Activated CD4-positive, alpha-beta T cell treated with anti-CD3 and anti-CD28 coated beads, Interleukin-2, amount 10 ng/mL, durations not matched to agents 24 days and 14 days (primary cell): ENCODE results near the gene PSMG2. TPM values are rescaled to one million over a fixed set of nuclear protein-coding genes. Genes with fewer than 3 reads are reported as not detected.
"Not testable (repeated sequence)": the region's sequence is repeated elsewhere in the genome, so short reads cannot be mapped to it uniquely, and the experiment has no call there.

Source experiments
- DNase-seq: peaks from one replicate; pipeline ENCODE4 v3.0.0; 2022
- H3K27ac Mint-ChIP-seq: one replicate; pipeline ENCODE4 v1.8.0; 2022; ENCODE audit warnings: mild to moderate bottlenecking, mixed read lengths
- H3K27me3 Mint-ChIP-seq: one replicate; pipeline ENCODE4 v1.8.0; 2022; ENCODE audit warnings: mixed read lengths
- H3K36me3 Mint-ChIP-seq: one replicate; pipeline ENCODE4 v1.8.0; 2022; ENCODE audit warnings: low read depth, mild to moderate bottlenecking, mixed read lengths
- H3K4me1 Mint-ChIP-seq: one replicate; pipeline ENCODE4 v1.8.0; 2021; ENCODE audit warnings: mixed read lengths
- H3K4me3 Mint-ChIP-seq: one replicate; pipeline ENCODE4 v1.8.0; 2022; ENCODE audit warnings: mild to moderate bottlenecking, moderate library complexity, mixed read lengths
- H3K9me3 Mint-ChIP-seq: one replicate; pipeline ENCODE4 v1.8.0; 2021; ENCODE audit warnings: mixed read lengths
- intact Hi-C: fragments of 100-400 bp; cut with micrococcal nuclease; formaldehyde crosslinking; loops from one replicate; pipeline ENCODE4 v1.15.1; 2023
- total RNA-seq: library from RNA; stranded (reverse); gene quantifications from 2 replicates; pipeline ENCODE4 v1.2.3, GENCODE V29; 2022

Gene PSMG2
- total RNA-seq, 1 donor from 2014 or later: 109 TPM

DNA sequence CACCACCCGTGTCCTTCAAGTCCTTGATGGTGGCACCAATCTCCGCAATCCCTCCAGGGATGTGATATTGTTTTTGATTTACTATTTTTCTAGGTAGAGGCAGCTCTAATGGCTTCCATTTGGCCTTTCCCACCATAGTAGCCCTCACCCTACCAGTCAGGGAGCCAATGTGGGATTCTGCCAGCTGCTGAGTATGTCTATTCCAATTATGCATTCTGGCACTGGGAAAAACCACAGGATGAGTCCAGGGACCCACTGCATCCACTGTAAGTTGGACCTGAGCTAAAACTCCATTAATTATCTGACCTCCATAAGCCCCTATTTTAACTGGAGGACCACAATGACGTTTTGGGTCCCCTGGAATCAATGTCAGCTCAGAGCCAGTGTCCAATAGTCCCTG lies 55.7 kb downstream of the PSMG2 start:
- intact Hi-C loops: not testable (repeated sequence)

DNA sequence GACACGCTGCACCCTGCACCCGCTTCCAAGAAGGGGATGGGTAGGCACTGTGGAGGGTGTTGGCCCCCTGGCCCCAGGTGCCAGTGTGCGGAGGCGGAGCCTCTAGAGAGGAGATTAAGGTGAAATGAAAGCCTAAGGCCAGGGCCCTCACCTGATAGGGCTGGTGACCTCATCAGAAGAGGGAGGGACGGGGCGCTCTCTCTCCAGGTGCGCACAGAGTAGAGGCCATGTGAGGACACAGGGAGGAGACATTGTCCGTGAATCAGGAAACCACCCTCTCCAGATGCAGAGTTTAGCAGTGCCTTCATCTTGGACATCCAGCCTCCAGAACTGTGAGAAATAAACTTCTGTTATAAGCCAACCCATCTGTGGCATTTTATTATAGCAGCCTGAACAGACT lies 62.3 kb downstream of the PSMG2 start:
- H3K27ac Mint-ChIP-seq: no peak overlapping the region
- no peak overlapping the region for H3K4me3 Mint-ChIP-seq
- H3K4me1 Mint-ChIP-seq: peaks cover 2% of the 10 kb centered on the region
- intact Hi-C loops: no loop called here
- no peaks in the 10 kb centered on the region for H3K27me3 Mint-ChIP-seq
- H3K9me3 Mint-ChIP-seq: no peaks in the 10 kb centered on the region
- no peak for DNase-seq
- peaks cover 4% of the 10 kb centered on the region for H3K36me3 Mint-ChIP-seq

More for the DNA sequence above, 55.7 kb downstream of the PSMG2 start:
- not testable (repeated sequence) for H3K36me3 Mint-ChIP-seq, H3K27ac Mint-ChIP-seq, H3K4me3 Mint-ChIP-seq, H3K4me1 Mint-ChIP-seq, DNase-seq, H3K27me3 Mint-ChIP-seq, H3K9me3 Mint-ChIP-seq

DNA sequence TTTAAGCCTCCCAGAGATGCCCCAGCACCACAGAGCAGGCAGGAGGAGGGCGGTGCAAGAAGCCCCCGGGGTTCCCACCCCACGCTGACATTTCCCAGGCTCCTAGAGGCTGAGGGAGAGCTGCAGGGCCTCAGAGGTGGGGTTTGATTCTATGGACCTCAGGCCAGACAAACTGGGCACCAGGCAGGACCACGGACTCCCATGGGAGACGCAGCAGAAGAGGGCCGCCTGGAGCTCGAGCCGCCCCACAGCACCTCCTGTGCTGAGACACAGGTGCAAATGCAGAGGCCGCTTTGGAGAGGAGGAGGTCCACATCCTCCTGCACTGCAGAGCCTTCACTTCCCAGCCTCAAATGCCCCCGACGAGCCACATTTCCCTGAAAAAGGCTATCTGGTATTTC lies 62.7 kb downstream of the PSMG2 start:
- H3K27me3 Mint-ChIP-seq: no peaks in the 10 kb centered on the region
- no peak overlapping the region for H3K4me3 Mint-ChIP-seq
- DNase-seq: no peak
- no peak overlapping the region for H3K27ac Mint-ChIP-seq
- H3K9me3 Mint-ChIP-seq: no peaks in the 10 kb centered on the region
- H3K36me3 Mint-ChIP-seq: peaks cover 4% of the 10 kb centered on the region
- intact Hi-C loops: no loop called here
- H3K4me1 Mint-ChIP-seq: peaks cover 2% of the 10 kb centered on the region

DNA sequence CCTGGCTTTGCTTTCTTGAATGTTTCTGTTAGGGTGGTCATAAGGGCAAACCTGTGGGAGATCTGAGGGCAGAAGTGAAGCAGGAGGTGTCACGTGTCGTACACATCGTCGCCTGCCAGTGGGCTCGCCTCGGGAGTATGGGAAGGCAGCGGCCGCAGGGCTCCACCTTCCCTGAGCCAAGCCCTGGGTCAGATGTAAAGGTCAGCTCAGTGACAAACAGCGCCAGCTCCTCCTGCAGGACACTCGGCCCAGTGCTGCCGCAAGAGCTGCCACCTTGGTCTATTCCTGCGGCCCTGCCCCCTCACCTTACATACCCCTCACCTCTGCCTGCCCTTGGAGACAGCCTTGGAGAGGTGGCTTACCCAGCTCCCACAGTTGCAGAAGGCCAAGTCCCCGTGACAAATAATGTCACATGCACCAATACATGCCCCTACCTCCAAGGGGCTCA lies 64.2 kb downstream of the PSMG2 start:
- H3K36me3 Mint-ChIP-seq: peaks cover 5% of the 10 kb centered on the region
- no peaks in the 10 kb centered on the region for H3K9me3 Mint-ChIP-seq
- H3K4me3 Mint-ChIP-seq: no peak overlapping the region
- no peak overlapping the region for H3K27ac Mint-ChIP-seq
- peaks cover 2% of the 10 kb centered on the region for H3K4me1 Mint-ChIP-seq
- intact Hi-C loops: no loop called here
- no peak for DNase-seq
- no peaks in the 10 kb centered on the region for H3K27me3 Mint-ChIP-seq

DNA sequence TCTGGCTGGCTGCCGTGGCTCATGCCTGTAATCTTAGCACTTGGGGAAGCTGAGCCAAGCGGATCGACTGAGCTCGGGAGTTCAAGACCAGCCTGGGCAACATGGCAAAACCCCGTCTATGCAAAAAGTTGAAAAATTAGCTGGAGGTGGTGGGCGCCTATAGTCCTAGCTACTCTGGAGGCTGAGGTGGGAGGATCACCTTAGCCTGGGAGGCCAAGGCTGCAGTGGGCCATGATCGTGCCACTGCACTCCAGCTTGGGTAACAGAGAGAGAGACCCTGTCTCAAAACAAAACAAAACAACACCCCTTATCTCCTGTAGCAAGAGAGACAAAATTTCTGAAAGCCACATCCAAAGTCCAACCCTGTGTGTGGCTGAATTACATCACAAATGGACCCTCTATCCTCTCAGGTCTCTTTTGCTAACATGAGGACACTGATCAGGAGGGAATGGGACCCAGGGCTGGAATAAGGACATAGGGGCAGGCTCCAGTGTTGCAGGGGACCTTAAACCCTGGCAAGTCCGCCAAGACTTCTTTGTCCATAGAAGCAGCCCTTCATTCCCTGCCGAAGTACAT lies 64.8 kb downstream of the PSMG2 start:
- no peak for DNase-seq
- intact Hi-C loops: no loop called here
- Mint-ChIP-seq H3K27ac (no peak overlapping the region), H3K4me1 (peaks cover 2% of the 10 kb centered on the region), H3K9me3 (no peaks in the 10 kb centered on the region), H3K27me3 (no peaks in the 10 kb centered on the region), H3K36me3 (peaks cover 6% of the 10 kb centered on the region), H3K4me3 (no peak overlapping the region)

DNA sequence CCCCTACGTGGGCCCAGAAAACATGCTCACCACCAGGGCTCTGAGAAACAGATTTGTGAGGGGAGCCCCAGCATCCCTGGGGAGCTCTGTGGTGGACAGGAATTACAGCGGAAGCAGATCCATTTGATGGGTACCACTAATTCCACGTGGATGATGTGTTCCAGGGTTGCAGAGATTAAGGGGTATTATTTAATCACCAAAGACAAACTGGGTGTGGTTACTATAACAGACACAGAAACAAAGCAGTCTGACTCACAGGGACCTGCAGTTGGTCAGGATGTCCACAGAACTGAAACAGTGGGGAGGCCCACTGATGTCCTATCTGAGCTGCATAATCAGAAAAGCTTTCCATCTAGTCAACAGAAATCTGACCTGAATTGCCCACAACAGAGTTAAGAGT lies 65.8 kb downstream of the PSMG2 start:
- intact Hi-C loops: no loop called here
- H3K36me3 Mint-ChIP-seq: peaks cover 6% of the 10 kb centered on the region
- no peaks in the 10 kb centered on the region for H3K27me3 Mint-ChIP-seq
- H3K4me3 Mint-ChIP-seq: no peak overlapping the region
- H3K27ac Mint-ChIP-seq: no peak overlapping the region
- H3K4me1 Mint-ChIP-seq: peaks cover 7% of the 10 kb centered on the region
- H3K9me3 Mint-ChIP-seq: no peaks in the 10 kb centered on the region
- DNase-seq: no peak

DNA sequence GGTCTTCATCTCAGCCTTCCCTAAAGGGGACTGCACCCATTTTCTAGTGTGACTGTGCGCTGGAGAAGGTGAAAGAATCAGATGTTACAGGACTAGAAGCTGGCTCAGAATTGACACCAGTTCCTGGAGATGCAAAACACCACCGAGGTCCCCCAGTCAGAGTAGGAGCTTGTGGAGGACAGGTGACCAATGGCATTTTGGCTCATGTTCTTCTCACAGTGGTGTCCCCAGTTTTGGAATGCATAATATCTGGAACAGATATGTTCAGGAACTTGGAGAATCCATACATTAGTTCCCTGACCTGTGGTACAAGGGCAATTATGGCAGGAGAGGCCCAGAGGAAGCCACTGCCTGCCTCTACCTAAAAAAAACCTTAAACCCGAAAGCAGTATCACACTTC lies 66.3 kb downstream of the PSMG2 start:
- Mint-ChIP-seq H3K9me3 (no peaks in the 10 kb centered on the region), H3K27ac (no peak overlapping the region), H3K27me3 (no peaks in the 10 kb centered on the region), H3K4me3 (no peak overlapping the region), H3K36me3 (peaks cover 3% of the 10 kb centered on the region), H3K4me1 (peaks cover 7% of the 10 kb centered on the region)
- no peak for DNase-seq
- intact Hi-C loops: no loop called here

DNA sequence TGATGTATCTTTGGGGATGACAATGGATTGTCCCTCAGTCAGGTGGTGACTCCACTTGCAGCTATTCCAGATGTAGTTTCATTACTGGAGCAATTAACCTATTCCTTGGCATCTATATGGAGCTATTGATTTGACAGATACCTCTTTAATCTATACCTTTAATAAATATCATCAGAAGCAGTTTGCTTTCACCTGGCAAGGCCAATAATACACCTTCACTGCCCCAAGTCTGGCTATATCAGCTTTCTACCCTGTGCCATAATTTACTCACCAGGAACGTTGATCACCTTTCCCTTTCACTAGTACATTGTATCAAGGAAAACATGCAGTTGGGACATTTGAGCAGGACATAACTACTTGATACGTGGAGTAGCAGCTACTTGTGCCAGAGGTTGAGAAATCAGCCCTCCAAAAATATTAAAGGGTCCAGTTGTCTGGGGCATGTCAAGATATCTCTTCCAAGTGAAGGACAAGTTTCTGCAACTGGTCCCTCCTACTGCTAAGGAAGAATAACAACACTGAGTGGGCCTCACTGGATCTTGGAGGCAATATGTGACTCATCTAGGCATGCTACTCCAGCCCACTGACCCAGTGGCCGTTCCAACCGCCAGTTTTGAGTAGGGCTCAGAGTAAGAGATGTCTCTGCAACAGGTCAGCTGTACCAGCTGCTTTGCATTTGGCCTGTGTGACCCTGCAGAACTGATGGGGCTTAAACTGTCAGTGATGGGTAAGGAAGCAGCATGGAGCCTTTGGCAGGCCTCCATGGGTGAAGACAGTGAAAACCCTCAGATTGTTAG lies 67.0 kb downstream of the PSMG2 start:
- no peak overlapping the region for H3K27ac Mint-ChIP-seq
- H3K36me3 Mint-ChIP-seq: peaks cover 2% of the 10 kb centered on the region

DNA sequence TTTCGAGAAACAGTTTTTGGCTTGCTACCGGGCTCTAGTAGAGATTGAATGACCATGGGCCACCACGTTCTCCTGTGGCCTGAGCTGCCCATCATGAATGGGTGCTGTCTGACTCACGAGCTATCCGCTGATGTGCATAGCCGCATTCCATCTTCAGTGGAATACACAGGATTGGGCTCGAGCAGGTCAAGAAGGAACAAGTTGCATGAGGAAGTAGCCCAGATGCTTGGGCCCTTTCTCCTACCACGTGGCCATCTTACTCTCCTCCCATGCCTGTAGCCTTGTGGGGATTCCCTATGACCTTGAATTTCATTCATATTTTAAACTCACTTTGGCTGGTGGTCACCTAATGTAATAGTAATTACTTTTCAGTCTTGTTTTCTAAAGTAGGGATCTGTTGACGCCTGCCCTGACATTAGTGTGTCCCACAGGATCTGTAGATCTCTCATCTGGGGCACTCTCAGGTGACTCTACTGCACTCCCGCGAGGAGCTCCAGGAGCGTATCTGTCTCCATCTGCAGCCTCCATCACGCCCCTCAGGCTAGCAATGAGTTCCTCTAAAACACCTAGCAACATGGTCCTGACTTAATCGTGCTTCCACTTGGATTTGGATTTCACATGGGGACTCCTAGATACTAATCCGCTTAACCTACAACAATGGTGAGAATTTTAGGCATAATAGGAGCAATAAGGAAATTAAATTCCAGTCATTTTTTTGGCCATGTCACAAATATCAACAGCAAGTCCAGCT lies 67.8 kb downstream of the PSMG2 start:
- H3K36me3 Mint-ChIP-seq: peaks cover 2% of the 10 kb centered on the region
- no peak overlapping the region for H3K27ac Mint-ChIP-seq
- no peaks in the 10 kb centered on the region for H3K9me3 Mint-ChIP-seq
- no peak for DNase-seq
- H3K4me1 Mint-ChIP-seq: peaks cover 12% of the 10 kb centered on the region
- H3K4me3 Mint-ChIP-seq: no peak overlapping the region
- no peaks in the 10 kb centered on the region for H3K27me3 Mint-ChIP-seq
- intact Hi-C loops: no loop called here

More for the DNA sequence above, 67.0 kb downstream of the PSMG2 start:
- intact Hi-C loops: no loop called here
- Mint-ChIP-seq H3K4me1 (peaks cover 9% of the 10 kb centered on the region), H3K4me3 (no peak overlapping the region), H3K27me3 (no peaks in the 10 kb centered on the region), H3K9me3 (no peaks in the 10 kb centered on the region)
- no peak for DNase-seq

DNA sequence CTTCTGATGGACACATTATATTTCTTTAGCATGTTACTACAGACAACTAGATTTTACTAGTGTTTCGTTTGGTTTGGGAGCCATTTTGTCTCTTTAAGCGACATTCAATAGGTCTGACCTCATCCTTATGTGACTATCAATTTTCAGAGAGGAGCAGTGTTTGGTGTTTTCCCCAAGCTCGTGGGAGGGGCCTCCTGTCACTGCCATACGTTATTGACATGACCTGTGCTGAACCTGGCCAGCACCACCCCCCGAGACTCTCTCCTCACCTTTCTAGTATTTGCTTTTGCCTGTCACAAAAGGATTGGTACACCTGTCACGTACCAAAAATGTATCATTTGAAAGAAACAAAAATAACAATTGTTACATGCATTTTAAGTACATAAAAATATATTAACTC lies 69.3 kb downstream of the PSMG2 start:
- intact Hi-C loops: no loop called here
- Mint-ChIP-seq H3K36me3 (peaks cover 2% of the 10 kb centered on the region), H3K27me3 (no peaks in the 10 kb centered on the region), H3K4me1 (peaks cover 18% of the 10 kb centered on the region), H3K4me3 (no peak overlapping the region), H3K27ac (no peak overlapping the region), H3K9me3 (no peaks in the 10 kb centered on the region)
- no peak for DNase-seq

DNA sequence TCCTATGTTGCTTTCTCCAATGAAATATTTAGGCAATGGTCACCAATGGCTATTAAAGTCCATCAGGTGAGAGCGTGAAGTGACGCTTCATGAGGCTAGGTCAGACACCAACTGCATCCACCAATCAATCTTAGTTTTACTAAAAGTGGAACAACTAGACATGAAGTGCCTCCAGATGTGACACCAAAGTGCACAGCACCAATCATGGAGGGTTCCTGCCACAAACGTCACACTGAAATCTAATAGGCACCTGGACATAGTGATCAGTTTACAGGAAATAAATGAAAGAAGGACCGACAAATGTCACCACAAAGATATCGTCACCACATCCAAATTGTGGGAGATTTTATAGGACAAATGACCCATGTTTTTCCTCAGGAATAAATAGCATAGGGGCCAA lies 70.5 kb downstream of the PSMG2 start:
- H3K4me1 Mint-ChIP-seq: peaks cover 18% of the 10 kb centered on the region
- H3K36me3 Mint-ChIP-seq: peaks cover 2% of the 10 kb centered on the region
- H3K27ac Mint-ChIP-seq: no peak overlapping the region
- no peaks in the 10 kb centered on the region for H3K27me3 Mint-ChIP-seq
- intact Hi-C loops: no loop called here
- DNase-seq: no peak
- H3K9me3 Mint-ChIP-seq: no peaks in the 10 kb centered on the region
- no peak overlapping the region for H3K4me3 Mint-ChIP-seq

DNA sequence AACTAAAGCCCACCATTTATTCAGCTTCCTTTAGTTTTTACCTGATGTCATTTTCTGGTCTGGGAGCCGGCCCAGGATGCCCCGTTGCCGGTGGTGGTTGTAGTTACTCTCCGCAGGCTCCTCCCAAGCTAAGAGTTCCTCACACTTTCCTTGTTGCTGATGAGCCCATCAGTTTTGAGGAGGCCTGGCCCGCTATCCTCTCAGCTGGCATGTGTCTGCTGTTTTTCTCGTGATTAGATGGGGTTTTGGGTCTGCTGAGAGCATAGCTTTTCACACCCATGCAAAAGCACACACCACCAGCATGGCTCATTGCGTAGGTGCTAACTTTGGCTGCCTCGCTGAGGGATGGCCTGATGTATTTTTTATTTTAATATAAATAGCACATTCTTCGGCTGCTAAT lies 72.1 kb downstream of the PSMG2 start:
- peak overlapping the region; percentile 89 for H3K4me3 Mint-ChIP-seq
- H3K9me3 Mint-ChIP-seq: no peaks in the 10 kb centered on the region
- intact Hi-C loops: no loop called here
- DNase-seq: no peak
- H3K4me1 Mint-ChIP-seq: peaks cover 17% of the 10 kb centered on the region
- no peaks in the 10 kb centered on the region for H3K27me3 Mint-ChIP-seq
- H3K36me3 Mint-ChIP-seq: peaks cover 2% of the 10 kb centered on the region
- peak overlapping the region; percentile 93 for H3K27ac Mint-ChIP-seq
